Stimulated activated CD8-positive, alpha-beta memory T cell treated with anti-CD3 and anti-CD28 coated beads, Interleukin-4, amount 100 ng/mL, for 1 hour (primary cell): Measurements from ENCODE around the gene CDK11A.
A peak's percentile ranks its signal among the peaks of the same experiment; 100 is the strongest.

Experiments
- DNase-seq, 2 donors: peaks; one replicate each; pipeline ENCODE4 v3.0.0-alpha.2; 2020; ENCODE audit warnings: low read depth in 2 of 2, low spot score in 1 of 2

The CDK11A gene

DNA sequence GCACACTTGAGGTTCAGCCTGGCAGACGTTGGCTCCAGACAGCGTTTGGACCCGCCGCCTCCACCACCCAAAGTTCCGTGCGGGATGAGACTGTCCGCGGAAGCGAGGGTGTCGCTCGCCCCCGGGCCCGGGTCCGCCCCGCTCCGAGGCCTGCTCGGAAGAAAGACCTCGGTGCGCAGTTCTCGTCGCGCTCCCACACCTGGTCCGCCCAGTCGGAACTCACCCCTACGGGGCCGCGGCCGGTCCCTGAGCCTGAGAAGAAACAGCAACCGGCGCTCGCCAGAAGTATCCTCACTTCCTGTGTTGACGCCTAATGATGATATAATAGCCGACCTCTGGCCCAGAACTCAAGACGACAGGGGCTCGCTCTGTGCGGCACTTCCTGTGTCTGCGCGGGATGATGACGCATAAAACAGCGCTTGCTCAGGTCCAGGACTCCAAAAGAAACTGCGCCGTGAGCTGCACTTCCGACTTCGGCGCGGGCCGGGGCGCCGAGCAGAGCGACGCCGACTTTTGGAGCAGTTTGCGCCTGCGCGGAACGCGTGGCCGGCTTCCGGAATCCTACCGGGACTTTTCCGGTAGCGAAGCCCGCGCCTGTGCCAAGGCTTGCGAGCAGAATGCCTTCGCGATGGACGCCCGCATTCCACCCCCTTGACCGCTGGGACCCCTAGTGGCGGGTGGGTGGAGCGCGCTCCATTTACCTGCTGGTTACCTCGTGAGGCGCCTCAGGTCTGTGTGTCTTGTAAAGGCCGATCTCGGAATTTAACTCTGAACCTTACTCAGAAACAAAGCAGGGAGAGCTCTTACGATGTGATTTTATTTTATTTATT lies at the start of gene CDK11A:
TSS of gene CDK11A (minus strand) at position 323 of the 830 bp plus-strand sequence. CDS start 1,539 bp downstream, outside the sequence.
- peak; percentile 94 to 97 for DNase-seq

DNA sequence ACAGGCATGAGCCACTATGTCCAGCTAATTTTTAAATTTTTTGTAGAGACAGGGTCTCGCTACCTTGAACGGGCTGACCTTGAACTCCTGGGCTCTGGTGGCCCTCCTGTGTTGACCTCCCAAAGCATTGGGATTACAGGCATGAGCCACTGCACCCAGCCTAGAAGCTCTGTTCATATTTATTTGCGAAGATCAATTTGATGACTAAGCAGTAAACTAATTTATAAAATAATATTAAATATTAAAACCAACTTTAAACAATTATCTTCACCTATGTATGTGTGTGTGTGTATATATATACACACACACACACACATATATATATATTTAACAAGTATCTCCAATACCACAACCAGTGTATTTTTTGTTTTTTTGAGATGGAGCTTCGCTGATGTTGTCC lies 49.7 kb upstream of the CDK11A start:
- no peak for DNase-seq

DNA sequence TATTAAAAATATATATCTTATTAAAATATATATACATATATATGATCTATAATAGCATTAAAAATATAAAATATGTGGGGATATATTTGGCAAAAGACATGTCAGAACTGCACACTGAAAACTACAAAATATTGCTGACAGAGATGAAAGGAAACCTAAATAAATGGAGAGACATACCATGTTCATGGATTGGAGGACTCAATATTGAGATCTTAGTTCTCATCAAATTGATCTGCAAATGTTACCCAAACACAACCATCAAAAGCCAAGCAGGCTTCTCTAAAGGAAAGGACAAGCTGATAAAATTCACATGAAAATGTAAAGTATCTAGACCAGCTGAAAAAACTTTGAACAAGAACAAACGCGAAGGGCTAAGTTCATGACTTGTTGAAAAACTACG lies 46.9 kb upstream of the CDK11A start:
- DNase-seq, result no peak

DNA sequence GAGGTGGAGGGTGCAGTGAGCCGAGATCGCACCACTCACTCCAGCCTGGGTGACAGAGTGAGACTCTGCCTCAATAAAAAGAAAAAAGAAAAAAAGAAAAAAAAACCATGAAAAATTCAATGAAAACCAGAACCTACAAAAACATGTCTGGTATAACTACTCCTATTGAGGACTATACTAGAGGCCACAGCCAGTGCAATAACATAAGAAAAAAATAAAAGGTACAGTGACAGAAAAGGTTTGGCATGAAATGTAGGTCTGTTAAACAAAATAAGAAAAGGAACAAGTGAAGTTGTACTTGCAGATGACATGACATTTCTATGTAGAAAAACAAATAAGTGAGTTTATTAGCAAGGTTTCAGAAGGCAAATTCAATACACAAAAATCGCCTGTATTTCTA lies 45.9 kb upstream of the CDK11A start:
- no peak for DNase-seq

DNA sequence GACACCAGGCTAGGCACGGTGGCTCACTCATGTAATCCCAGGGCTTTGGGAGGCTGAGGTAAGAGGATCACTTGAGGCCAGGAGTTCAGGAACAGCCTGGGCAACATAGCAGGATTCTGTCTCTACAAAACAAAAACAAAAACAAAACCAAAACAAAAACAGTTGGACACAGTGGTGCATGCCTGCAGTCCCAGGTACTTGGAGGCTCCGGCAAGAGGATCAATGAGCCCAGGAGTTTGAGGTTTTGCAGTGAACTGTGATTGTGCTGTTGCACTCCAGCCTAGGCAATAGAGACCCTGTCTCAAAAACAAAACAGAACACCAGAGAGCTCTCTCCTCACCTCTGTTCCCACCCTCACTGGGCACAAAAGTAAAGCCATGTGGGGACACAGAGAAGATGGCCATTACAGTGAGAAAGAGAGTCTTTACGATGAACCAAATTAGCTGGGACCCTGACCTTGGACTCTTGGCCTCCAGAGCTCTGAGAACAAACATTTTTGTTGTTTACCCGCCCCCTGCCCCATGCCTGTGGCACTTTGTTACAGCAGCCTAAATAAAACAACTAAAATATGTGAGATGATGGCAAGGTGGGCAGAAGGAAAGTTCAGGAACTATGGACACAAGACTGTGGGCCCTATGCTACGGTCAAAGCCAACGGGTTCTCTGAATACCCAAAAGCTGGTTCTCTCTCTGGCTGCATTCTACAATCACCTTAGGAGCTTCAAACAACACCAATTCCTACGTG lies 44.3 kb upstream of the CDK11A start:
- no peak for DNase-seq

DNA sequence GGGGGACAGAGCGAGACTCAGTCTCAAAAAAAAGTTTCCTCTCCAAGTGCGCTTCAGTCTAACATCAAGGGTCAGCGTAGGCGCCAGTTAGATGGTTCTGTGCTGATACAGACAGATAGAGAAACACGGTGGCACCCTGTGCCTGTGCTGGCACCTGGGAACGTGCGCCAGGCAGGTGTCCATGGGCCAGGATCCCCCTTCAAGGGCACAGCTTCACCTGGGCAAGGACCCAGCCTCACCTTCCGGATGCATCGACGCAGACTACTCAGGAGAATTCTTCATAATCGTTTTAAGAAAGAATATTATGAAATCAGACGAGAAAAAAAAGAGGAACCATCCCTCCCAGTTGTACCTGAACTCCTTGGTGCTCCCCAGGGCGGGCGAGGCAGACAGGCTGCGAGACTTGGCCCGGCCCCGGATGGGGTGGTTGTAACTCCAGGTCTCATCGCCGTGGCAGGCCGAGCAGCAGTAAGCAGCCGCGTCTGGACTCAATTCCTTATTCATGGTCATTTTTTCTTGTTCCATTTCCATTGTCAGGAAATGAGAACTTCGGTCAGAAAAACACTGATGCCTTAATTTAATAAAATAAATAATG lies 40.8 kb upstream of the CDK11A start:
- DNase-seq, result no peak

DNA sequence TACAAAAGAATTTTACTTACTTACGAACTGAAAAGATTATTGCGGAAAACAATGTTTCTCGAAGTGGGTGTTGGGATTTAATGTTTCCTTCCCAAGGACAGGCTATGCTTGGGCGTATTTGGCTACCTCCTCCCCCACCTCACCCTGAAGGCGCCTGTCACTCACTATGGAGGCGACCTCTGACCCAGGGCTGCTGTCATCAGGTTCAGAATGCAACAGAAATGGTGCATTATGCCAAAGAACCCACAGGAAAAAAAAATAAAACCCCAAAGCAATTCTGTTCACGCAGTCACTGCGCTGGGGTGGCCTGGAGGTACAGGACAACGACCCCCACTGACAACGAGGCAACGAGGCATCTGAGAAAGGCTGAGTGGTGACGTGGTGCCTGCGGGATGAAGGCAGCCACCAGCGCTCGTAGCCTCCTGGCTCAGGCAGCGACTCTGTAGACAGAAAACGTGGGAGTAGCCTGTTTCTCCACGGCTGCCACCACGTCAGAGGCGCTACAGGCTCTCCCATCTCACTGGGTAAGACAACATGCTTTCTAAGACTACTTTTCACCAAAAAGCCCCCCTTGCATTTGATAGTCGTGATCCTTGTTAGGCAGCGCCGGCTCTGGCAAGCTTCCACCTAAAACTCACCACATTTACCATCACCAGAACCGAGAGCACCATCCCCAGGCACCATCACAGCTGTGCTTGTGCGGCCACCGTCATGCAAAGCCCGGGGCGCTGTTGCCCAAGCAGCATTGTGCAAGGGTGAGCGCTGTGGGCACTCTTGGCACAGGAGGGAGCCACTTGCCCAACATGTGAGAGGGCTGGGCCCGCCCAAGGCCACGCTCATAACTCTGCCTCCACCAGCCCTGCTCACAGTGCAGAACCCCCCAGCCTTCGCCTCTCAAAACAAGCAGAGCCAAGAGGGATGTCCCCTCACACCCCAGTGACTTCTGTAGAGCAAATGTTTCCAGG lies 39.8 kb upstream of the CDK11A start:
- DNase-seq, result no peak

DNA sequence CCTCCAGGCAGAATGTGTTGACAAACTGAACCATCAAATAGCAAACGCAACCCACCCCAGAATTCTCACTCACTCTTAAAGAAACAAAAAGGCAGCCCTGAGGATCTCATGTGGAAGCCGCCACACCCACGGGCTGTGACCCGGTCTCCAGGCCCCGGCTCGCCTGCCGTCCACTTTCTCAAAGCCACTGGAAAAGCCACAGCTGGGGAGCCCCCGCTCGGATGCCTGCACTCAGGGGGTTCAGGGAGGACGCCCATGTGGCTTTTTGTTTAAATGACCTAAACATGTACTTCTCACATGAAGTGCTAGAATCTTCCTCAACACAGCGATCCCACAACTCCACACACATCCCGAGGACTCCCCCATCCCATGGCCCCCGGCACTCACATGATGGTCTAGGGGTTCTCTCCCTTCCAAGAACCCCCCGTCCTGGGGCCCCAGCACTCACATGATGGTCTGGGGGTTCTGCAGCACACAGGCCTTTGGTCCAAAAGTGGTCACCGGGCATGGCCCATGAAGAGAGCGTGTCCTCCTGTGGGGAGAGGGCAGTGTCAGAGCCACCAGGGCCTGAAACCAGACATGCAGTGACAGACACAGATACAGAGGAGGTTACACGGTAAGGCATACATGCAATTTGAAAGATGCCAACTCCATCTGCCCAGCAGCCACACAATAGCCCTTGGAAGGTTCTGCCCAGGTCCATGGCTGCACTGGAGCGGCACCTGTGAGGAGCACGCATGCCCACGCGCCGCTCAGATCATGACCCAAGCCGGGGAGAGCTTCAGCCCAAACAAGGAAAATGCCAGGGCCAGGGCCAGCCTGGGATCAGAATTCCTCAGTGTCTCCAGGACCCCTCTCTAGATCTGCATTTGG lies 37.6 kb upstream of the CDK11A start:
- no peak for DNase-seq

DNA sequence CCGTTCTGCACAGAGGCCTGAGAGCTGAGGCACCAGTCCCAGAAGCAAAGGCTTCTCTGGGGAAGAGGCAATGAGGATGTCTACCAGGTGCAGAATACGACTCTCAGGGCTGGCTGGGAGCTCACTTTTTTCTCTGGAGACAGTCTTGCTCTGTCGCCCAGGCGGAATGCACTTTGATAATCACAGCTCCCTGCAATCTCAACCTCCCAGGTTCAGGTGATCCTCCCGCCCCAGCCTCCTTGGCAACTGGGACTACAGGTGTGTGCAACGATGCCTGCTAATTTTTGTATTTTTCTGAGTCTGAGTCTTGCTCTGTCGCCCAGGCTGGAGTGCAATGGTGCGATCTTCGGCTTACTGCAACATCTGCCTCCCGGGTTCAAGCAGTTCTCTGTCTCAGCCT lies 36.6 kb upstream of the CDK11A start:
- DNase-seq, result no peak

DNA sequence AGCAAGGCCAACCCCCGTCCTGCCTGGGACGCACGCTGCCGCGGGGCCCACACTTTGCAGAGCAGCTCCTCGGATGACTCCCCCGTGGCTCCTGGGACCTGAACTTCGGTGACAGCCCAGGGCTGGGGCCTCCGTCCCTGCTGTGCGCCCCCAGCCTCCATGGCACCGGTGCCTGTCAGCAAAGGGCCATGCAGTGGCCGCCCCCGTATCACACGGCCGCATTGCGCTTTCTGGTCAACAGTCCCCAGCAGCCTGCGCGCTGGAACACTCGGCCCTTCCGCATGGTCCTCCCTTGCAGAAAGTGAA lies 36.1 kb upstream of the CDK11A start:
- no peak for DNase-seq

DNA sequence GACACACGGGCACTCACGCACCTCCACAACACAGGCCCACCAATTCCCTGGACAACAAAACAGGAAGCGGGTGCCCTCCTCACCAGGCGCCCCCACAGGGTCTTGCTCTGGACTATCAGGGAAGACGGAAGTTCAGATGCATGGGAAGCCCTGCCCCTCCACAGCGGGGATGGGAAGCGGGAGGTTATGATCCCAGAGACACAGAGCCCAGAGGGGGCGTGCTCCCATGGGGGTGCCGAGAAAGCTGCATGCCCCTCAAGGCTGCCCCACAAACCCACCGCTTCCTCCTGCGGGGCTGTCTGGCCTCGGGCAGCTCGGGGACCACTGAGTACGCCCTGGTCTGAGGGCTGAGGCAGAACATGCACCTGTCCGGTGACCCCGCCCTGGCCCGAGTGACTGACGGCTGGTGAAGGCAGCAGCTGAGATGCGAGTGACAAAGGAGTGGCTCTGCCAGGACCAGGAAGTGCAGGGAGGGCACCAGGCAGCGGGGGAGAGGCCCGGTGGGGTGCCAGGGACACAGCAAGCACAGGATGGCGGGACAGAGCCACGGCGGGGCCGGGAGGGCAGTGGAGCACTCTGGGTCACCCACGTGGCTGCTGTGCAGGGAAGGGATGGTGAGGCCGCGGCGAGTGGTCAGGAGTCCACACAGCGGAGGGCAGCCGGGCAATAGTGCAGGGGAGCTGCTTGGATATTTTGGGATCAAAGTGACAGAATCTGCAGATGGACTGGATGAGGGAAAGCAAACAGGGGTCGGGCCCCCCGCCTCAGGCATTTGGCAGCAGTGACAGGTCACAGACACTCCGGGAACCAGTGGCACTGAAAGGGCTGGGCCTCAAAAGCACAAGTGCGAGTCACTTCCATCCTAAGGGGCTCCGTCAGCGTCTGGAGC lies 35.5 kb upstream of the CDK11A start:
- no peak for DNase-seq

DNA sequence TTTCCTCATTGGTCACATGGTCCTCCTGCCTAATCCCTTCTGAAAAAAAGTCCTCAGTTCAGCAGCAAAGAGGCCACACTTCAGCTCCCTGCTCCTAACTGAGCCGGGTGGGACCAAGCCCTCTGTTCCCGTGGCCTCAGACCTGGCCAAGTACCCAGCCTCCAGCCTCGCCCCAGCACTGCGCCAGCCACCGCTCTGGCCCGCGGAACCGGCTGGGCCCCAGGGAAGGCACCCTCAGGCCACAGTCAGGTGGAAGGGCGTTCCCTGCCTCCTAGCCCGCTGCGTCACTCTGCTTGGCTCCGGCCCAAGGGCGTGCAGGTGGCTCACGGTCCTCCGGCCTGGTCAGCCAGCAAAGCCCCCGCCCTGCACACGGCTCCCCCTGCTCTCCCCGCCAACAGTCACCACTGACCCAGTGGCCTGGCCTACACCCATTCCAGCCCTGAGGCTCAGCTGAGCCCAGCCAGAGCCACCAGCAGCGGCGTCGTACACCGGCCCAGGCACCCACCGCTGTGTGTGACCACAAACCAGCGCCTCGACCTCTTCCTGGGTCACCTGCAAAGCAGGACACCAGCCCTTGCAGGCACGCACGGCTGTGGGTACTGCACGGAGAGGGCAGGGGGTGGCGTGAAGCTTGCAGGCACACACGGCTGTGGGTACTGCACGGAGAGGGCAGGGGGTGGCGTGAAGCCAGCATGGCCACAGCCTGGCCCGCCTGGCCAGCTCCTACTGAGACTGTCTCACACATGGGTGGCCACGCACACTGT lies 34.7 kb upstream of the CDK11A start:
- DNase-seq, result no peak

DNA sequence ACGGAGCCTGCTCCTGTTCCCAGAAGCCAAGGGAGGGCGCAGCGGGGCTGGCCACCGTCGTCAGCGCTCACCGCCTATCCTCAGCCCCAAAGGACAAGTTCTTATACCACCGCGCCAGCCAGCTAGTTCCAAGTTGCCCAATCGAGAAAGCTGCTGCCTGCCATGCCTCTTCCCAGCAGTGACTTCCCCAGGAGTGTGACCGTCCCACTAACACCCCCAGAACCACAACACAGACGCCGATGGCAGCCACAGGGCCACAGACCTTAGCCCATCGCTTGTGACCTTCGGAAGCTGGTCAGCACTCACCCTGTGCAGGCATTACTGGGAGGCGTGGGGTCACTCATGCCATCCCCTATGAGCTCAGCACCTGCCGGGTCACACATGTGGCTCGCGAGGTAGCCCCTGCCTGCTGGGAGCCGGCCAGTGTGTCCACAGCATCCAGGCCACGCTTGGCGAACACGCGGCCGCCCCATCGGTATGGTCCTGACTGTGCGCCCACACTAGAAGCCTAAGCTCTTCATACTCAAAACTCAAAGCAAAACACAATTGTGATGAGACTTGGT lies 34.0 kb upstream of the CDK11A start:
- no peak for DNase-seq

DNA sequence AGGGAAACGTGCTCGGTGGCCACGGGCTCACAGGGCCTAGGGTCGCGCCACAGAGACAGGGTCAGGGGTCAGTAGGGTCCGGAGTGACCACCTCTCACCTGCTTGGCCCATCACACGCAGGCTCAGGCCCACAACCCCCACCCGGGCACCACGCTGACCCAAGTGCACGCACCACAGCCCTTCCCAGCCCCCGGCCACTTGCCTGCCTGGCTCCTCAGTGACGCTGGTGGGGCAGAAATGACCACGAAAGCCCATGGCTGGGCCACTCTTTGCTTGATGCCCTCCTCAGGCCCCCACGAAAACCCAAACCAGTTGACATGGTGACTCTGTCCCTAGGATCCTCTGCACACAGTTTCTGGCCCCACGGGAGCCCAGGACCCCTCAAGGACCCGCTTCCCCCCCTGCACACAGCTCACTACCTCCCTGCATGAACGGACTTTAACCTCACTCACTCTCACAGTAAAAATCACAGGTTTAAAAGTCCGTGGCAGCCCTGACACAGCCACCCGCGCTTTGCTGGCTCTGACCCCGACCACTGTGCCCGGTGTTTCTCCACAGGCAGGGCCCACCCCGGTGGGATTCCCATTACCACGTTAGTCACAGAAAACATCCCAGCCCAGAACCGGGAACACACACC lies 33.4 kb upstream of the CDK11A start:
- no peak for DNase-seq

DNA sequence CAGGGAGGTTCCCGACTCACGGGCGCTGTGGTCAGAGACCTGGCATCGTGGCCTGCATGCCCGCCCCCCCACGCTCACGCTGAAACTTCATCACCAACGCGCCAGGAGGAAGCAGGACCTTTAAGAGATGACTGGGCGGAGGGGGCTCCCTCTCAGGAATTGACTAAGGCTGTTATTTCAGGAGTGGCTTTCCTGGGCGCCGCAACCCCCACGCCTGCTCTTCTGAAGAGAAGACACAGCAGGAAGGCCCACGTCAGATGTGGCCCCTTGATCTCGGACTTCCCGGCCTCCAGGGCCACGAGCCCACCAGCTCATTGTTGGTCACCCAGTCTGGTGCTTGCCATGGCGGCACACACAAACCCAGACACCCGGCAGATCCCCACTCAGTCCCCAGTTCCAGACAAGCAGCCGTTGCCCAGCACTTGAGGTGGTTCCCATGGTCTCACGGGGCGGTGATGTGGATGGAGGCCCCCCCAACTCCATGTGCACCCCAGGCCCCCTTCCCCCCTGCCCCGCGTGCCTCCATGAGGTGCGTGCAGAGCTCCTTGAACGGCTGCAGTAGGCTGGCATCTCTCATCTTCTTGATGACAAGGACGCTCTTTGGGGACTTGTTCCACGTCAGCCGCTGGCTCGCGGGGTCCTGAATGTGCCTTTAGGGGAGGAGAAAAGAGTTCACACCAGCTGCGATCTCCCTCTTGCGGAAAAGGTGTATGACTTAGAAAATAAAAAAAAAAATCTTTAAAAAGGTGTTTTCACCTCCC lies 32.7 kb upstream of the CDK11A start:
- no peak for DNase-seq

DNA sequence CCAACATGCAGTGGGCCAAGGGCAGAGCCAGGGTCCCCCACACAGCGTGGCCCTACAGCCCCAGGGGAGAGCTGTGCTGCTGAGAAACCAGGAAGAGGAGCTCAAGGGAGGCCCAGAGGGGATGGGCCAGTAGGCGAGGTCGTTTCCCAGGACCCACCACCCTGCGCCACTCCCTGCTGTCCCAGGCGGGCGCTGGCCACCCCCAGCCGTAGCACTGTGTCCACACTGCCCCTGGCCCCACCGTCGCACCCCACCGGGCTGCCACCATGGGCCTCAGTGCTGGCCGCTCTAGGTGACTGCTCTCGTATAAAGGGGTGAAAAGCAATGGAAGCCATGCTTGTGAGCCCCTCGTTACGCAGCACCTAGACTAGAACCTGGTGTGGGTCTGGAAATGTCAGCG lies 31.7 kb upstream of the CDK11A start:
- DNase-seq, result no peak

DNA sequence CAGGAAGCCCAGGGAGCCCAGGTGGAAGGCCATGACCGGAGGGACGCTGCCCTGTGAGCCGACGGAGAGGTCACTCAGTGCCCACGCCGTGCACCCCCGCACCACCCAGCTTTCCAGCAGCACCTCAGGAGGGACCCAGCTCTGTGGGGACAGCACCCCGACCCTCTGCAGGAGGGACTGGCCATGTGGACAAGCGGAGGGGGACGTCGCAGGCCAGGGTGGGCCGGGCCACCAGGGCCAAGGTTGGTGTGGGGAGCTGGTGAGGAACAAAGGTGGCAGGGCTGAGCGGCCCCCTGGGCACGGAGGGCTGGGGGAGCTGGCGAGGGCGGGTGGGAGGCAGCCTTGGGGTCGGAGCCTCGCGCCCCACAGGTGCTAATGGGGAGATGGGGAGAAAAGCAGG lies 31.3 kb upstream of the CDK11A start:
- DNase-seq, result no peak
